GM06990 (cell line): ENCODE measurements around the gene SYPL1.

ENCODE experiments used
- DNase-seq: peaks from one replicate; pipeline ENCODE4 v3.0.0-alpha.2; 2011; ENCODE audit not compliant: insufficient read length; ENCODE audit errors: extremely low read depth
- H3K27me3 ChIP-seq: replicated peaks from 2 replicates; pipeline ENCODE4 v1.6.0; 2011; ENCODE audit warnings: low read length; ENCODE audit not compliant: control insufficient read depth, insufficient read depth
- H3K36me3 ChIP-seq: 2 replicates; pipeline ENCODE4 v1.5.1; 2011; ENCODE audit warnings: low read length; ENCODE audit not compliant: control insufficient read depth, insufficient read depth
- H3K4me3 ChIP-seq: replicated peaks from 2 replicates; pipeline ENCODE4 v1.5.1; 2011; ENCODE audit warnings: low read depth, mild to moderate bottlenecking, control low read depth, low read length
- TF ChIP-seq, protein P1 (sequence below): IDR thresholded peaks from 2 replicates; pipeline ENCODE4 v1.5.1; 2011; ENCODE audit warnings: low read length, control low read depth, mild to moderate bottlenecking, inconsistent platforms; ENCODE audit not compliant: insufficient read depth, poor library complexity, severe bottlenecking

SYPL1 gene

GRCh38 chr7:106085015-106085414 lies 27.1 kb downstream of the SYPL1 start:
- H3K4me3 ChIP-seq: no peak overlapping the region
- H3K27me3 ChIP-seq: no peaks in the 10 kb centered on the region
- TF ChIP-seq, protein P1, sequence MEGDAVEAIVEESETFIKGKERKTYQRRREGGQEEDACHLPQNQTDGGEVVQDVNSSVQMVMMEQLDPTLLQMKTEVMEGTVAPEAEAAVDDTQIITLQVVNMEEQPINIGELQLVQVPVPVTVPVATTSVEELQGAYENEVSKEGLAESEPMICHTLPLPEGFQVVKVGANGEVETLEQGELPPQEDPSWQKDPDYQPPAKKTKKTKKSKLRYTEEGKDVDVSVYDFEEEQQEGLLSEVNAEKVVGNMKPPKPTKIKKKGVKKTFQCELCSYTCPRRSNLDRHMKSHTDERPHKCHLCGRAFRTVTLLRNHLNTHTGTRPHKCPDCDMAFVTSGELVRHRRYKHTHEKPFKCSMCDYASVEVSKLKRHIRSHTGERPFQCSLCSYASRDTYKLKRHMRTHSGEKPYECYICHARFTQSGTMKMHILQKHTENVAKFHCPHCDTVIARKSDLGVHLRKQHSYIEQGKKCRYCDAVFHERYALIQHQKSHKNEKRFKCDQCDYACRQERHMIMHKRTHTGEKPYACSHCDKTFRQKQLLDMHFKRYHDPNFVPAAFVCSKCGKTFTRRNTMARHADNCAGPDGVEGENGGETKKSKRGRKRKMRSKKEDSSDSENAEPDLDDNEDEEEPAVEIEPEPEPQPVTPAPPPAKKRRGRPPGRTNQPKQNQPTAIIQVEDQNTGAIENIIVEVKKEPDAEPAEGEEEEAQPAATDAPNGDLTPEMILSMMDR: no peak
- DNase-seq: no peak
- peaks cover 2% of the 10 kb centered on the region for H3K36me3 ChIP-seq

- TF ChIP-seq, protein P1: no peak
Measured at GRCh38 chr7:106083717-106084116, 28.4 kb downstream of the SYPL1 start.

GRCh38 chr7:106082087-106082854 lies 29.8 kb downstream of the SYPL1 start:
- no peaks in the 10 kb centered on the region for H3K27me3 ChIP-seq
- TF ChIP-seq, protein P1: no peak
- no peak for DNase-seq
- H3K36me3 ChIP-seq: no peaks in the 10 kb centered on the region
- H3K4me3 ChIP-seq: no peak overlapping the region

More at GRCh38 chr7:106083717-106084116, 28.4 kb downstream of the SYPL1 start:
- Histone ChIP-seq H3K27me3 (no peaks in the 10 kb centered on the region), H3K4me3 (no peak overlapping the region), H3K36me3 (peaks cover under 1% of the 10 kb centered on the region)
- DNase-seq: no peak

GRCh38 chr7:106080300-106080987 lies 31.7 kb downstream of the SYPL1 start:
- TF ChIP-seq, protein P1: no peak
- Histone ChIP-seq H3K27me3 (no peaks in the 10 kb centered on the region), H3K4me3 (no peak overlapping the region), H3K36me3 (no peaks in the 10 kb centered on the region)
- DNase-seq: no peak

GRCh38 chr7:106076537-106076936 lies 35.6 kb downstream of the SYPL1 start:
- Histone ChIP-seq H3K27me3 (no peaks in the 10 kb centered on the region), H3K36me3 (no peaks in the 10 kb centered on the region), H3K4me3 (no peak overlapping the region)
- TF ChIP-seq, protein P1: no peak
- DNase-seq: no peak
